Measurements from ENCODE around the gene GNG14. TPM values are rescaled to one million over a fixed set of nuclear protein-coding genes. Genes with fewer than 3 reads are reported as not detected.
A peak's percentile ranks its signal among the peaks of the same experiment; 100 is the strongest.

GNG14 gene
- total and polyA plus RNA-seq, 2 of the 4 experiments (the other 2 are of a cell fraction) = not detected

DNA sequence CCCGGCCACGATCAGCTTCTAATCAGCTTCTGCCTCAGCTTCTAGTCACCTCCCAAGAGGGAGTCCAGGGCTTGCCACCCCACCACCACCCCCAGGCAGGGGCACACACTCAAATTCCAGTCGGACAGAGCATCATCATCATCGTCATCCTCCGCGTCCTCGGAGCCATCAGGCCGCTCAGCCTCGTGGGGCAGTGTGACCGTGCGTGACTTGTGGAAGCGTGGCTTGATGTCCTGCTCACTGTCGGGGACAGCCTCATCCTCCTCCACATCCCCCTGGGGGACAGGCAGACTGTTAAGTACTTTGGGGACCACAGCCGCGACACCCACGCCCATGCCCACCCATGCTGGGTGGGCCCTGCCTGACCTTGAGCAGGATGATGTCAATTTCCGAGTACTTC is 23.4 kb downstream of the GNG14 start:
- Histone ChIP-seq H3K56ac (ENCODE audit: extremely low read depth, insufficient read depth, low read length) (no peak overlapping the region), H3K27me3 (ENCODE audit: control insufficient read depth, insufficient read depth, low read length) (no peaks in the 10 kb centered on the region), H3K79me1 (ENCODE audit: low read depth in 1 of 2, low read length in 2 of 2) (peaks cover 18 to 44% of the 10 kb centered on the region in 2 experiments), H4K20me1 (ENCODE audit: insufficient read depth, low read length) (peaks cover 11% of the 10 kb centered on the region), H2BK20ac (ENCODE audit: low read depth, low read length) (no peak overlapping the region), H4K8ac (ENCODE audit: low read depth in 2 of 2, low read length in 2 of 2) (no peak overlapping the region), H4K91ac (ENCODE audit: insufficient read depth, low read depth, low read length) (no peak overlapping the region), H2AFZ (replicated peaks; ENCODE audit: low read length, poor library complexity) (peak overlapping the region; percentile 23), H3K23ac (ENCODE audit: low read depth, low read length) (no peak overlapping the region), H3K4ac (ENCODE audit: low read depth, low read length) (no peak overlapping the region), H3K36me3 (ENCODE audit: control insufficient read depth, insufficient read depth, low read length) (peaks cover 67% of the 10 kb centered on the region), H3K9me1 (ENCODE audit: insufficient read depth, low read length) (no peaks in the 10 kb centered on the region), H2BK15ac (ENCODE audit: low read depth, low read length) (no peak overlapping the region), H3K4me2 (ENCODE audit: low read depth, low read length) (no peak overlapping the region), H3K4me3 (ENCODE audit: insufficient read depth, low read depth, low read length) (no peak overlapping the region), H3K9ac (ENCODE audit: low read depth, low read length) (no peak overlapping the region), H3K4me1 (ENCODE audit: control insufficient read depth, insufficient read depth, low read length) (no peaks in the 10 kb centered on the region), H3K18ac (ENCODE audit: low read depth, low read length) (no peak overlapping the region), H2AK9ac (replicated peaks; ENCODE audit: low read depth, low read length, poor library complexity) (peak overlapping the region; percentile 55), H3K9me3 (ENCODE audit: control insufficient read depth, insufficient read depth, low read length) (no peaks in the 10 kb centered on the region), H2AK5ac (ENCODE audit: low read depth, low read length) (no peak overlapping the region), H3K14ac (replicated peaks; ENCODE audit: low read depth, low read length) (no peak overlapping the region), H2BK120ac (ENCODE audit: low read depth, low read length) (no peak overlapping the region), H2BK5ac (ENCODE audit: low read depth, low read length, poor library complexity, severe bottlenecking) (no peak overlapping the region), H3K27ac (ENCODE audit: insufficient read depth, low read length) (no peak overlapping the region), H4K5ac (ENCODE audit: low read depth, low read length) (no peak overlapping the region)
- in situ Hi-C loops (cut with MboI; ENCODE audit: low sequenced_read_pairs) (no loop called here), dilution Hi-C loops (cut with HindIII; ENCODE audit: low sequenced_read_pairs, unreplicated experiment) (no loop called here), intact Hi-C loops (cut with micrococcal nuclease) (no loop called here)
- ChIA-PET POLR2A (ENCODE audit: unreplicated experiment) (no interaction called here), CTCF (interaction anchor here (0.6 kb wide), 1 partner anchor 351 kb away, joined by 3 read pairs; no protein-coding TSS in a partner anchor)
- BruUV-seq (replicated peaks) = no TSS peak
- WGBS, 2 experiments (ENCODE audit: extremely low coverage in 2 of 2, insufficient read length in 1 of 2) = 98% methylated on average over 7 of the region's 17 CpGs; no CpG with 5 or more reads in 1 of the 2 experiments
- DNase-seq = no peak
- TF ChIP-seq ELK1 (IDR thresholded peaks at IDR 0.05; ENCODE audit: borderline replicate concordance, low read depth, low read length) = no peak
- TF ChIP-seq NFE2L2 (IDR thresholded peaks at IDR 0.05; ENCODE audit: low read depth, low read length) = no peak
- TF ChIP-seq SMC3 (IDR thresholded peaks at IDR 0.05; ENCODE audit: low read depth, low read length) = no peak
- TF ChIP-seq MAFK (IDR thresholded peaks at IDR 0.05; ENCODE audit: low read depth, low read length) = no peak
- TF ChIP-seq BHLHE40 (IDR thresholded peaks at IDR 0.05; ENCODE audit: low read depth, low read length) = no peak
- no peak for TF ChIP-seq CTCF (conservative IDR thresholded peaks at IDR 0.05; ENCODE audit: low read depth, low read length)
- no peak for TF ChIP-seq MAZ (IDR thresholded peaks at IDR 0.05; ENCODE audit: borderline replicate concordance, low read depth, low read length)
- TF ChIP-seq RAD21 (IDR thresholded peaks at IDR 0.05; ENCODE audit: low read length) = no peak
- no peak for TF ChIP-seq CEBPB (IDR thresholded peaks at IDR 0.05; ENCODE audit: low read depth, low read length)
- no peak for TF ChIP-seq RCOR1 (IDR thresholded peaks at IDR 0.05; ENCODE audit: insufficient replicate concordance, low read length)
- no peak for TF ChIP-seq CHD1 (IDR thresholded peaks at IDR 0.05; ENCODE audit: low read depth, low read length)
- TF ChIP-seq FOS (IDR thresholded peaks at IDR 0.05; ENCODE audit: low read depth, low read length) = no peak
- ATAC-seq (ENCODE audit: low read depth) = no peak

Measured in IMR-90 (cell line).